Adipose tissue (tissue), 3 donors: Measurements from ENCODE around the gene SCMH1. TPM values are rescaled to one million over a fixed set of nuclear protein-coding genes. Genes with fewer than 3 reads are reported as not detected.
"Not testable (repeated sequence)": the region's sequence is repeated elsewhere in the genome, so short reads cannot be mapped to it uniquely, and the experiment has no call there.

Experiments
- H3K27ac ChIP-seq: one replicate; pipeline ENCODE4 v1.5.1; 2013; ENCODE audit warnings: low read depth, low read length
- WGBS, 3 donors: extraction: QIAGEN DNeasy Blood & Tissue Kit; methylation state at CpG; one replicate each; pipeline ENCODE4 v1.1.7; 2013; 5-methylcytosine and 5-hydroxymethylcytosine counted together
- polyA plus RNA-seq, 3 donors: library from polyadenylated mRNA; stranded (reverse); fragments of 200-250 nt; gene quantifications; one replicate each; pipeline ENCODE4 v1.2.3, GENCODE V29; 2013
- donor health status: healthy with polysubstance abuse.
- donor health status: Bipolar disorder and iron deficiency.
- donor health status: healthy.

Gene SCMH1
- polyA plus RNA-seq, 3 donors, result 24.1 to 26.3 (median 24.4) TPM

DNA sequence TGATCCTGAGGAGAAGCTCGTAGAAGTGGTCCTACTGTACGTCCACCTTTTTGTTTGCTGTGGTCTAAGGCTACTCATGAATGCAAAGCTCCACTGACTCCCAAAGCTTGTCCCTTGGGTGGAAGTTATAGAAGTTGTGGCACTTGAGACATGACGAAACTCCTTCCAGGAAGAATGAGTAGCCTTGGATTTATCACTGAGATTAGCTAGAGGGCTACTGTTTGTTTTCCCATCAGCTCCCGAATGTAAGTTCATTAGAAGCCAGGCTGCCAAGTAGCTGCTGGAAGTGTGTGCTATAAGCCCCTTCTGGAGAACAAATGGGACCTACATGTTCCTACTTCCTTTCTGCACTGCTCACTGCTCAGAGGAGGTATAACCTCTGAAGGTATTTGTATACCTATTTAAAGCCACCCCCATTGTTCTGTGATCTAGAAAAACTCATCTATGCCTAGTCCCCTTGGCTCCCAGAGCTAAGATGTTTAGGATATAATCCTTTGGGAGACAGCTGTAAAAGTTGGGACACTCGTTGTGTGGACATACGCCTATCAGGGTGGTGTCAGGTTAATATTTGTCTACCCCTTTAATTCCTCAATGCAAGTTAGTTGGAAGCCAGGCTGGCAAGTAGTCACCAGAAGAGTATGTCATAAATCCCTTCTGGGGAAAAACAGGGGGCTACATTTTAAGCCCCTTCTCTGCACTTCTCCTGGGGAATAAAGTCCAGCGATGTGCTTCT, 72.9 kb downstream of the SCMH1 start:
- WGBS, 3 donors, result 62 to 97% (median 95%) methylated on average over 7 of the region's 7 CpGs
- no peak overlapping the region for H3K27ac ChIP-seq

DNA sequence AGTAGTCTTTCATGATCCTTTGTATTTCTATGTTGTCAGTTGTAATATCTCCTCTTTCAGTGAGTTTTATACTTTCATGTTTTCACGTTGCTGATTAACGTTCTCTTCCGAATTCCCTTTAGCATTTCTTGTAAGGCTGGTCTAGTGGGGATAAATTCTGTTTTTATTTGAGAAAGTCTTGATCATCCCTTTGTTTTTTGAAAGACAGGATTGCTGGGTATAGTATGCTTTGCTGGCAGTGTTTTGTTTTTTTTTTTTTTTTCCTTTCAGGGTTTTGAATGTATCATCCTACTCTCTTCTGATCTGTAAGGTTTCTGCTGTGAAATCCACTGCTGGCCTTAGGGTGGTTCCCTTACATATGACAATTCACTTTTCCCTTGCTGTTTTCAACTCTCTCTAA, 74.4 kb downstream of the SCMH1 start:
- no peak overlapping the region for H3K27ac ChIP-seq
- 95 to 100% (median 96%) methylated on average over 3 of the region's 3 CpGs for WGBS, 3 donors

DNA sequence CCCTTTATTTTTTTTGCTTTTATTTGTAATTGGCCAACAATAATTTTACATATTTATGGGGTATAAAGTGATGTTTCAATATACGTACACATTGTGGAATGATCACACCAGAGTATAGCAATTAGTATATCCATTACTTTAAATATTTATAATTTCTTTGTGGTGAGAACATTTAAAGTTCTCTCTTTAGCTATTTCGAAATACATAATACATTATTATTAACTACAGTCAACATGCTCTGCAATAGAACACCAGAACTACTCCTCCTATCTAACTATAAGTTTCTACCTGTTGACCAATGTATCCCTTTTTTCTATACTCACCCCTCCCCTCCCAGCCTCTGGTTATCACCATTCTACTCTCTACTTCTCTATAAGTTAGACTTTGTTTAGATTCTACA, 77.4 kb downstream of the SCMH1 start:
- no peak overlapping the region for H3K27ac ChIP-seq
- WGBS, 3 donors, result 95 to 99% (median 97%) methylated on average over 2 of the region's 2 CpGs

DNA sequence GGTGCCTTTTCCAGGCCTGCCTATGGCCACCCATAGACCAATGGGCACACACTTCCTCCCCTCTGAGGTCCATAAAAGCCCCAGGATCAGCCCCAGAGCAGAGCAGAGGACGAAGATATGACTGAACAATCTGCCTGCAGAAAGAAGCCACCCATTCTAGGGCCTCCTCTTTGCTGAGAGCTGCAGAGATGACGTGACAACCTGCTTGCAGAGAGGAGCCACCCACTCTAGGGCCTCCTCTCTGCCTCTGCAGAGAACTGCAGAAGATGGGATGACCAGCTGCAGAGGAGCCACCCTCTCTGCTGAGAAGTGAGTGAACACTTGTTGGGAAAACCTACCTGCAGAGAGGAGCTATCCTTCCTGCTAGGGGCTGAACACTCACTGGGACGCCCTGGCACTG, 79.7 kb downstream of the SCMH1 start:
- no peak overlapping the region for H3K27ac ChIP-seq
- 94 to 97% (median 94%) methylated on average over 3 of the region's 3 CpGs for WGBS, 3 donors

DNA sequence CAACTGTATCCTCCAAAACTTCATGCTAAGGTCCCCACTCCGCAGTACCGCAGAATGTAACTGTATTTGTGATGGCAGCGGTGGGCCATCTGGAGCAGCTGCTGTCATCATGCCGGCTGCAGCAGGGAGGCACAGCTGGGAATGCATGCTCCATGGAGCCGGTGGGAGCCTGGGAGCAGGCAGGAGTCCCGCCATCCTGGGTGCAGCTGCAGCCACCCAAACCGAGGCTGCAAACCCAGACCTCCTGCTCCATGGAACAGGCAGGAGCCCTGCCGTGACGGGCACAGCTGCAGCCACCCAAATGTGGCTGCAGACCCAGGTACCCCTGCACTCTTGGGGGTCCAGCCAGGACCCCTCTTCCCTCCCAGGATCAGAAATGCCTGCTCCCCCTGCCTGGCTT, 80.3 kb downstream of the SCMH1 start:
- H3K27ac ChIP-seq, result no peak overlapping the region
- WGBS, 3 donors, result 91 to 98% (median 96%) methylated on average over 9 of the region's 9 CpGs

DNA sequence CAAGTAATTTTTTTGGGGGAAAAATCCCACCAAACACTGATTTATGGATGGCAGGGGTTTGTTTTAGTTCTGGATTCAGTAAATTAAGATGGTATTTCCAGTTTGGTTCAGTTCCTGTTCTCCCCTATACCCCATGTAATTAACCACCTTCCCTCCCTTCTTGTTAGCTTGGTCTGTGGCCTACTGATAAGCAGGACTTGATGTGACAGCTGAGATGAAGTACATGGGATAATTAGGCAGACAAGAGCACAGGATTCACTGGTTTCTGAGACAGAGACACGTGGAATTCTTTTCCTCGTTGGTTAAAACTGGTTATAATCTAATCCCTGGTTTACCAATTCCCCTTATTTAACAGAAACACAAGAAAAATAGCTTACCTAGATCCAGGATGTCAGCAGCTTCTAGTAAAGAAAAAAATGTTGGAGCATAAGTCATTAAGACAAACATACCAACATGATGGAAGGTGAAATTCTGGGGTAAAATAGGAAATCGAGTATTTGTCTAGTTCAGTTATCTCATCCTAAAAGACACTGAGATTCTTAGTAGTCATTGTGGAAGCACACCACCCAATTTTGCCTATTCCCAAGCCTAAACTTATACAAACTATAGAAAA, 81.5 kb downstream of the SCMH1 start:
- no peak overlapping the region for H3K27ac ChIP-seq
- whole genome bisulfite sequencing, 3 donors, result 57 to 84% (median 81%) methylated on average over 3 of the region's 3 CpGs

DNA sequence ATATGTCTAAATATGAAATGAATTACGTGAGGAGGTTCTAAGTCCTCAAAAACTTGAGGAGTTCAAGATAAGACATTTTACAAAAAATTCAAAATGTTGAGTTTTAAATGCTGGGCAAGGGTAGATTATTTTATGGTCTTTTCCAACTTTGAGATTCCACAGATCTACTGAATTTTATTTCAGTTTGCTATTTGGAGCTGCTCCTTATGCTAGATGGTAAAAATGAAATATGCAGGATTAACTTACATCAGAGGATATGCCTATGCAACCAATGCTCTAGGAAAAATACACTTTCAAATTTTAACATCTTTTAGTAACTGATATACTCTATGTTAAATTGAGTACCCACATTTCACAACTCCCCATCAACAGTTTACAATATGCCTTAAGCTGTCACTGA, 83.1 kb downstream of the SCMH1 start:
- WGBS, 3 donors, result 94 to 98% (median 97%) methylated on average over 1 of the region's 1 CpG
- H3K27ac ChIP-seq, result no peak overlapping the region

DNA sequence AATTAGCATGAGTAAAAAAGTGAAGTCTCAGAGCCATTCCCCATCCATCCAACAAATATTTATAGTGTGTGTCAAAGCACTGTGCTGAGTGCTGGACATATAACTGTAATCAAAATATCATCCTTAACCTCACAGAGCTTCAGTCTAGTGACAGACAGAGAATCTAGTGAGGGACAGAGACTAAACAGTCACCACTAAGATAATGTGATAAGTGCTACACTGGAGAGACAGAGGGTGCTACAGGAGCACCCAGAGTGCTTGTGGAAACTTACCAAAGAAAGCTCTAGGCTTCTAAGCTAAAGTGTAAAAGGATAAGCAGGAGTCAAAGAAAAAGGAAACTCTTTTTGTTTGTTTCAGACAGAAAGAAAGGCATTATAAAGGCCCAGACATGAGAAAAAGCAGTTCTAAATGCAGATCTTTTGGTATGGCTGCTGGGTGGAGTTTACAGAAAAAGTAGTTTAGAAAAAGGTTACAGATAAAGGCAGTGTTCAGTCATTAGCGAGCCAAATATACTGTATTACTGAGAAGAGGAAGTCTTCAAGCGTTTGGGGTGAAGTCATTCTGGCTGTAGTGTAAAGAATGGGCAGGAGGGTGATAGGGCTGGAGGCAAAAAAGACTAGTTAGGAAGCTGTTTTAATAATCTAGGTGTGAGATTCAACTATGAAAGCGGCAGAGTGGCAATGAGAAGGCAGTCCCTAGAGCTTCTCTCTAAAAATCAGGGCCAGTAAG, 83.8 kb downstream of the SCMH1 start:
- 84 to 93% (median 87%) methylated on average over 3 of the region's 3 CpGs for WGBS, 3 donors
- H3K27ac ChIP-seq, result no peak overlapping the region

DNA sequence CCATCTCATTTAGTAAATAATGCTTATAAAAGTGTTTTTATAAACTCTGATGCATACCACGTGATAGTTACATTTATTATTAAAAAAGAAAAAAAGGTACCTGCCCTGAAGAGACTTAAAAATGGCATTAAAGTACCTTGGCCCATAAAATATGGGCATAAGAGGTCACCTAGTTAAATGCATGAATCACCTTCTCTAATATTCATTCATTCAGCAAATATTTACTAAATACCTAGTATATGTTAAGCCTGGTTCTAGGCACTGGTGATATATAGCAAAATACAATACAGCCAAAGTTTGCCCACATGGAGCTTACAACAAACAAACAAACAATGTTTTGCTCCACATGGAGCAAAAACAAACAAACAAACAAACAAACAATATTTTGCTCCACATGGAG, 87.0 kb downstream of the SCMH1 start:
- WGBS, 3 donors, result 93 to 97% (median 94%) methylated on average over 1 of the region's 1 CpG
- no peak overlapping the region for H3K27ac ChIP-seq

DNA sequence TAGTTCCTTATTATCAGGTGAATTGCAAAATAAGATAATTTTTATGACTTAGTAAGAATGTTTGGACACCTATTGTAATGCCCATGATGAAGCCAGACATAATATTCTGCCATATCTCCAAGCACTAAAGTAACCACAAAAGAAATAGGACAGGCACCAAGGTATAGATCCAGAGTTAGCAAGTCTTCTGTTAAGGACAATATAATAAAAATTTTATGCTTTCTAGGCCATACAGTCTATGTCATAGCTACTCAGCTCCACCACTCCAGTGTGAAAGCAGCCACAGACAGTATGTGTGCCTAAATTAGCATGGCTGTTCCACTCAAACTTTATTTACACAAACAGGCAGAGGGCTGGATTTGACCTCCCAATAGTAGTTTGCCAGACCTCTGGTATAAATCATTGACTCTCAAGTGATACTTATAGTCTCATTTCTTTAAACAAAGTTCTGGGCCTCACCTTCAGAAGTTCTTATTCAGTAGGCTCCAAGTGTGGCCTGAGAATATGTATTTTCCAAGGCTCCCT, 88.3 kb downstream of the SCMH1 start:
- no peak overlapping the region for H3K27ac ChIP-seq

DNA sequence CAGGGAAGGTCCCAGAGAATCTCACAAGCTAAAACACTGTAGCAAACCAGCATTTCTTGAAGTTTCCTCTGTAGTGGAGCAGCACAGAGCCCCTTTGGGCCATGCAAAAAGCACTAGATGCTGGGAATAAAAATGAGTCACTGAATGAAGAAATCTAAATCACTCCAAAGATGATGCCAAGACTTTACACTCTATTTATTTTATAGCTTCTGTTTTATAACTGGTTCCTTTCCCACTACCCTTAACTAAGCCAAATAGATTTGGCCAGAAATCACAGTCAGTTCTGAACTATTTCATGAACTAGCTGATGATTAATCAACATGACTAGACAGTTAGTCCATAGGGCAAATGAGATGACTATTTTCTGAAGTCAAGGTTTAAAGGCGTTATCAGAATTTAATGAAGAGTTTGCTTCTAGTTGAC, 89.5 kb downstream of the SCMH1 start:
- H3K27ac ChIP-seq, result no peak overlapping the region
- WGBS, 3 donors, result 48 to 71% (median 64%) methylated on average over 1 of the region's 1 CpG

DNA sequence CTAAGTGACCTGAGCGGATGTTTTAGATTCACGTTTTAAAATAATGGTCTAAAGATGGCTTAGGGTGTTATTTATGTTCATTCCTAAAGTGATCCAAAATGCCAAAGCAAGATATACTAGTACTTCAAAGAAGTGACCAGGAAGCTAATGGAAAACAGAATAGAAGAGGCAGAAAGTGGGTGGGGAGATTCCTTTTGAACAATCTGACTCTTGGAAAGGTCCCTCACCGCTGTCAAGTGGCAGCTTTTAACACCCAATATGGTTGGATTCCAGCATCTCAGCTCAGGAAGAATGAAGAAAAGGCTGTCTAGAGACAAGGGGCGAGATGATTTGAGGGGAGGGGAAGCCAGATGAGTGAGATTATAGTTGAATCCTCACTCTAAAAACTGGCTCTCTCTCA, 90.3 kb downstream of the SCMH1 start:
- WGBS, 3 donors, result 84 to 87% (median 85%) methylated on average over 4 of the region's 4 CpGs
- H3K27ac ChIP-seq, result no peak overlapping the region

DNA sequence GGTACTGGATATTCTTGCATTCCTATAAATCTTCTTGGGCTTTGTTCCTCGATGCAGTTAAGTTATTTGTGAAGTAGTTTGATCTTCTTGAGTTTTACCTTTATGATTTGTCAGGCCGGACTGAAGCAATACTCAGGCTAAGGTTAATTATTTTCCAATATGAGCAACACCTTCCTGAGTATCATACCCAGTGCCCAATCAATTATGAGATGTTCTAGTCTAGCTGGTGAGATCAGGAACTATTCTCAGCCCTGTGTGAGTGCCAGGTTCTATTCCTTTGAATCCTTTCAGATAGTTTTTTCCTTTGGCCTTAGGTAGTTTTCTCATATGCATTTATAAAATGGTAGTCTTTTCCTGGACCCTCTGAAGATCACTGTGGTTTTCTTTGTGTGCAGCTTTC, 92.5 kb downstream of the SCMH1 start:
- WGBS, 3 donors, result 68 to 79% (median 70%) methylated on average over 2 of the region's 2 CpGs
- no peak overlapping the region for H3K27ac ChIP-seq

DNA sequence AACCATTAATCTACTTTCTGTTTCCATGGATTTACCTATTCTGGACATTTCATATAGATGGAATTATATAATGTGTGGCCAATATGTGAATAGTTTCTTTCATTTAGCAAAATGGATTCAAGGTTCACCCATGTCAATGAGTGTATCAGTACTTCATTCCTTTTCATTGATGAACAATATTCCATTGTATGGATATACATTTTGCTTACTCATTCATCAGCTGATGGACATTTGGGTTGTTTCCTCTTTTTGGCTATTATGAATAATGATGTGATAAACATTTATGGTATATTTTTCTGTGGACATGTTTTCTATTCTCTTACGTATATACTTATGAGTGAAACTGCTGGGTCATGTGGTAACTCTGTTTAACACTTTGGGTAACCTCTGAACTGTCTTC, 97.8 kb downstream of the SCMH1 start:
- H3K27ac ChIP-seq, result no peak overlapping the region
- WGBS, 3 donors, result 96 to 100% (median 97%) methylated on average over 1 of the region's 1 CpG

DNA sequence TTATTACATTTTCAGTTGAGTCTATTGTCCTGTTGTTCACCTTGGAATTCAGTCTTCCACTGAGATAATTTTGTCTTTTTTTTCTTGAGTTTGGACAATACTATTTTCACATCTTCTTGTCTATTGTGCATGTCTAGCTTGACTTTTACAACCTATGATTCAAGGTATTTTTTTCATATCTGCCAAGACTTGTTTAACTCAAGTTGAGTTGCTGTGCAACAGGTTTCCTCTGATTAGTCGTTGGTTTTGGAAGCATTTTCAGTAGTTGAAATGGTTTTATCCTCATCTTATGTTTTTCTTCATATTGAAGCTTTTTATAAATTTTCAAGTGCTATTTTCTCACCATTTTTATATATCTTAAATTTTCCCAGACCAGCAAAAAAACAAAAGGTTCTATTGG, 103.6 kb downstream of the SCMH1 start:
- H3K27ac ChIP-seq, result no peak overlapping the region
- WGBS, 3 donors, result 94 to 99% (median 98%) methylated on average over 1 of the region's 1 CpG

DNA sequence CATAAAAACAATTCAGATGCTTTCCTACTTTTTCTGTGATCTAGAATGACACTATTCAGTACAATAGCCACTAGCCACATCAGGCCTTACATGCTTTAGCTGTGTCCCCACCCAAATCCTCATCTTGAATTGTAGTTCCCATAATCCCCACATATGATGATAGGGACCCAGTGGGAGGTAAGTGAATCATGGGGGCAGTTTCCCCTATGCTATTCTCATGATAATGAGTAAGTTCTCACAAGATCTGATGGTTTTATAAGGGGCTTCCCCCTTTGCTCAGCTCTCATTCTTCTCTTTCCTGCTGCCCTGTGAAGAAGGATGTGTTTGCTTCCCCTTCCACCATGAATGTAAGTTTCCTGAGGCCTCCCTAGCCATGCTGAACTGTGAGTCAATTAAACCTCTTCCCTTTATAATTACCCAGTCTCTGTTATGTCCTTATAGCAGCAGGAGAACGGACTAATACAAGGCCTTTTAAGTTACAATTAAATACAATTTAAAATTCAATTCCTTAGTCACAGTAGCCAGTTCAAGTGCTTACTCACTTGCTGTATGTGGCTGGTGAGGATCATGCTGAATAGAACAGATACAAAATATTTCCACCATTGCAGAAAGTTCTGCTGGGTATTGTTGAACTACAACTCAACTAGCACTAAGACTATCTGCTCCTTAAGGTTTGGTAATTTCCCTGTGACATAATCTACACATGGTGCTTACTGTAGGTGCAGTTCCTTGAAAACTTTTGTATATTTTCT, 106.7 kb downstream of the SCMH1 start:
- WGBS, 3 donors, result 89 to 100% (median 95%) methylated on average over 1 of the region's 1 CpG
- H3K27ac ChIP-seq, result no peak overlapping the region

DNA sequence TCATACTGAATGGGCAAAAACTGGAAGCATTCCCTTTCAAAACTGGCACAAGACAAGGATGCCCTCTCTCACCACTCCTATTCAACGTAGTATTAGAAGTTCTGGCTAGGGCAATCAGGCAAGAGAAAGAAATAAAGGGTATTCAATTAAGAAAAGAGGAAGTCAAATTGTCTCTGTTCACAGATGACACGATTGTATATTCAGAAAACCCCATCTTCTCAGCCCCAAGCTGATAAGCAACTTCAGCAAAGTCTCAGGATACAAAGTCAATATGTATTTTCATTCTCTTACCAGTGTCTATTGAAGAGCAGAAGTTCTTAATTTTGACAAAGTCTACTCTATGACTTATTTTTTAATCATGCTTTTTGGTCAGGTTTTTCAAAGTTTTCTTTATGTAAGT, 107.8 kb downstream of the SCMH1 start:
- not testable (repeated sequence) for H3K27ac ChIP-seq
- 92 to 97% (median 96%) methylated on average over 2 of the region's 2 CpGs for WGBS, 3 donors

DNA sequence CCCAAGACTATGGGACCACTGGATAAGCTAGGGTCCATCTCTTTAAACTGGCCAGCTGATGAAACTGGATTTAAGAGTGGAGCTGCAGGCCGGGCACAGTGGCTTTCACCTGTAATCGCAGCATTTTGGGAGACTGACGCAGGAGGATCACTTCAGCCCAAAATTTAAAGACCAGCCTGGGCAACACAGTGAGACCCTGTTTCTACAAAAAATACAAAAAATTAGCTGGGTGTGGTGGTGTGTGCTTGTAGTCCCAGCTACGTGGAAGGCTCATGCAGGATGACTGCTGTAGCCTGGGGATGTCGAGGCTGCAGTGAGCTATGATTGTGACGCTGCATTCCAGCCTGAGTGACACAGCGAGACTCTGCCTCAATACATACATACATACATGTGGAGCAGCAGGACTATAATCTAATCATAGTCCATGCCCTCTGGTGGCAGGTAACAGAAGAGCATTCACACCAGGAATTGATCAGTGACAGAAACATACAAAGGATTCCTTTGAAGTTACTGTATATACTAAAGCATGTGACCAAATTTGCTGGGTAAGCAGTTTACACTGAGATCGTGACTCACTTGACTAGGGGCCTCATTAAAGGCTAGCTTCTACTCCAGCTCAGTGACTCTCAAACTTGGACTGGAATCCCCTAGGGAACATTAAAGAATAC, 119.1 kb downstream of the SCMH1 start:
- H3K27ac ChIP-seq, result no peak overlapping the region
- 77 to 90% (median 86%) methylated on average over 8 of the region's 8 CpGs for WGBS, 3 donors
